HS-27A (cell line): ENCODE results near the gene DCDC2C.

Experiments used
- DNase-seq: peaks from one replicate; pipeline ENCODE4 v3.0.0-alpha.2; 2012; ENCODE audit warnings: low read depth, missing footprints

DCDC2C gene

GRCh38 chr2:3743951-3744555, 40.7 kb downstream of the DCDC2C start:
- DNase-seq: no peak

- no peak for DNase-seq
Measured at GRCh38 chr2:3745920-3746319, 42.5 kb downstream of the DCDC2C start.

DNA sequence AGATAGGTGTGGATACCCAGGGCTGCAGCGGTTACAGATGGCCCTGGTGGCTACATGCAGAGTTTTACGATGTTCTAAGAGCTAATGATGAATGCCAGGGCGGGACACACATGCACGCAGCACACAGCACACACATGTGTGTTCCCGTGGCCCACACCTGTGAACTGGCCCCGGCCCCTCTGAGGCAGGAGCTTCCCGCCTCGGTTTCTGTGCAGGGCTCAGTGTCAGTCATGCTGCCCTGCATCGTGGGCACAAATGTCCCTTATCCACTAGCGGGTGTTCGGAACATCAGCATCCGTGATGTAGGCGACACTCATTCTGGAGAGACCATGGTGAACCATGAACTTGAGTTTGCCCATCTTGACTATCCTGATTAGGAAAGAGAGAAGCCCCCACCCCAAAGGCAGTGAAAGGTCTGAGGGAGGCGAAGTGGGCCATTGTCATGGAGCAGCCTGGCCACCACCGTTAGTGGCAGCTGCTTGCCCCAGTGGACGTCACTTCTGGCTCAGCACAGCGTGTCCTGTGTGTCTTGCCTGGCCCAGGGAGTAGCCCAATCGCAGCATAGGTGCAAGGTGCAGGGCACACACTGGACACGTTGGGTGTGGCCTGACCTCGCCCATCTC, 43.8 kb downstream of the DCDC2C start:
- no peak for DNase-seq

GRCh38 chr2:3747826-3748225, 44.5 kb downstream of the DCDC2C start:
- no peak for DNase-seq

DNA sequence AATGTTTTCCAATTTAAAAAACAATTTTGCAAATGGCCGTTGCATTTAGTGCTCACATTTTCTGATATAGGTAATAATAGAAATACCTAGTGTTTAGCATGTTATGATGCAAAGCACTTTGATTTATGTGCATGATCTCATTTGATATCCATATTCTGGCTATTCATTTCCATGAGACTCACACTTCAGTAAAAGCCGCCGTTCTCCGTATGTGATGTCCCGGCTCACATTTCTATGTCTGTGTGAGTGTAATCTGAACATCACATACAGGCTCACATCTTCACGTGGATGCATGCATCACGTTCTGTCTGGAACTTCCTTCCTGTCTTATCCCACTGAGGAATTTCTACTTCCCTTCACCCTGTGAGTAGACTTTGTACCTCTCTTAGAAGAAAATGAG, 45.8 kb downstream of the DCDC2C start:
- DNase-seq: no peak

- DNase-seq: no peak
Measured at GRCh38 chr2:3751251-3751650, 47.9 kb downstream of the DCDC2C start.

DNA sequence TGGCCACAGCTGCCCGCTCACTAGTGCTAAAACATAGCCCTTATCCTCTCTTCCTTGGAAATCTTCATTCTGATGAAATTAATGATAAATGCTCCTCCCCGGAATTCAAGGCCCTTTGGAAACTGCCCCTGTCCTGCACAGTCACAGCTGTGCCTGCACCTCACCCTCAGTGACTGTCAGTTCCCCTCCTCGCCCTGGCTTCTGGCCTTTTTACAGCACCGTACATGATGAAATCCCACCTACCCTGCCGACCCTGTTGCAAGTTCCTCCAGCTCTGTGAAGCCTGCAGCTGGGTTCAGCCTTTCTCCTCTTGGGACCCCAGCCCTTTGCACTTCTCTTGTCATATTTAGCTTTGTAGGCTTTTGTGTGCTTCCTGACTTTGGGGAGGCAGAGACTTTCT, 48.4 kb downstream of the DCDC2C start:
- no peak for DNase-seq

- DNase-seq: no peak
Measured at GRCh38 chr2:3752376-3752775, 49.0 kb downstream of the DCDC2C start.

- DNase-seq: no peak
Measured at GRCh38 chr2:3753561-3753960, 50.2 kb downstream of the DCDC2C start.

GRCh38 chr2:3754280-3754679, 50.9 kb downstream of the DCDC2C start:
- DNase-seq: no peak

DNA sequence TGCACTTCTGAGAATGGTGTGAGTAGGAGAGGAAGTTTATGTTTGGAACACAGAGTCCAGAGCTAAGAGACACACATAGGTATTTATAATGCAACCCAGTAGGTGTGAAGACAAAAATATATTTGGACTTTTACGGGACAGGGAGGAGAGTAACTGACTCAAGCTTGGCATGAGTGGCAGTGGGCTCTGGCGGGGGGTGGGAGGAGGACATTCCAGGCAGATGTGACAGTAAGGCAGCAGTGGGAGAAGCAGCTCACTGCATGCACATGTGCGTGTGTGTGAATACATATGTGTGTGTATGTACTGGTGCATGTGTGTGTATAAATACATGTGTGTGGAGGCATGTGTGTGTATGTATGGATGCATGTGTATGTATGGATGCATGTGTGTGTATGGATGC, 51.4 kb downstream of the DCDC2C start:
- no peak for DNase-seq

DNA sequence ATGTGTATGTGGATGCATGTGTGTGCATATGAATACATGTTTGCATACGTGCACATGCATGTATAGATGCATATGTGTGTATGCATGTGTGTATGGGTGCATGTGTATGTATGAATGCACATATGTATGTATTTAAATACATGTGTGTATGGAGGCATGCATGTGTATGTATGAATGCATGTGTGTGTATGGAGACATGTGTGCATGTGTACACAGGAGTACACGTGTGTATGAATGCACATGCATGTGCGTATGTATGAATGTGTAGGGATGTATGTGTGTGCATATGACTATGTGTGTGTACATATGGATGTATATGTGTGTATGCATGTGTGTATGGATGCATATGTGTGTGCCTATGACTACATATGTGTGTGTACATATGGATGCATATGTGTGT, 51.9 kb downstream of the DCDC2C start:
- no peak for DNase-seq

GRCh38 chr2:3756306-3756705, 52.9 kb downstream of the DCDC2C start:
- no peak for DNase-seq

- no peak for DNase-seq
Measured at GRCh38 chr2:3758906-3759305, 55.5 kb downstream of the DCDC2C start.

- no peak for DNase-seq
Measured at GRCh38 chr2:3759331-3759730, 56.0 kb downstream of the DCDC2C start.

DNA sequence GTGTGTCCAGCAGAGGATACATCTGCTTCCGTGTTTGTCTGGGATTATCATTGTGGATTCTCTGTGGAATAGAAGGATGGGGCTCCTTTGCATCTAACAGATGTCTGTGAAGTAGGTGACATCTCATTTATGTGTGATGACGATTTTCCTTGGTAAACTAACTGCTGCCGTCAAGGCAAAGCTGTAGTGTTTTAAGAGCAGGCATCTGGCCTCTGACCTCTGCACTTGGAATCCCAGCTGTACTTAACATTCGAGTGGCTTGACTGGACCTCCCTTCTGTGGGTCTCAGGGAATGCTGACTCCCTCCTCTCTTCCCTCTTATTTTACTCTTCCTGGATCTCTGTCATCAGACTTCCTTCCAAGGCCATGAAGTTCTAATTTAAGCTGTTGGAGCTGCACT, 56.4 kb downstream of the DCDC2C start:
- DNase-seq: no peak

- DNase-seq: no peak
Measured at GRCh38 chr2:3761272-3761671, 57.9 kb downstream of the DCDC2C start.

GRCh38 chr2:3762771-3763447, 59.5 kb downstream of the DCDC2C start:
- DNase-seq: no peak

DNA sequence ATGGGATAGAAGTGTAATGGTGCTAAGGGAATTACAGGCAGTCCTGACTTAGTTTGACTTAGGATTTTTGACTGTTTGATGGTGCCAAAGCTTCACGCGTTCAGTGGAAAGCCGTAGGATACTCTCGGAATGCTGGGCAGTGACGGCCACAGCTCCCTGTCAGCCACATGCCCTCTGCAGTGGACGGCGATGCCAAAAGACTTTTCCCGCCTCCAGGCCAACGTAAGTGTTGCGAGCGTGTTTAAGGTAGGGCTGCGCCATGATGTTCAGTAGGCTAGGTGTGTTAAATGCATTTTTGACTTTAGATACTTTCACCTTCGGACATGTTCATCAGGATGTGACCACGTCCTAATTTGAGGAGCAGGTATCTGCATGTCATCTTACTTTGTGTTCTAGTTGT, 63.4 kb downstream of the DCDC2C start:
- no peak for DNase-seq

DNA sequence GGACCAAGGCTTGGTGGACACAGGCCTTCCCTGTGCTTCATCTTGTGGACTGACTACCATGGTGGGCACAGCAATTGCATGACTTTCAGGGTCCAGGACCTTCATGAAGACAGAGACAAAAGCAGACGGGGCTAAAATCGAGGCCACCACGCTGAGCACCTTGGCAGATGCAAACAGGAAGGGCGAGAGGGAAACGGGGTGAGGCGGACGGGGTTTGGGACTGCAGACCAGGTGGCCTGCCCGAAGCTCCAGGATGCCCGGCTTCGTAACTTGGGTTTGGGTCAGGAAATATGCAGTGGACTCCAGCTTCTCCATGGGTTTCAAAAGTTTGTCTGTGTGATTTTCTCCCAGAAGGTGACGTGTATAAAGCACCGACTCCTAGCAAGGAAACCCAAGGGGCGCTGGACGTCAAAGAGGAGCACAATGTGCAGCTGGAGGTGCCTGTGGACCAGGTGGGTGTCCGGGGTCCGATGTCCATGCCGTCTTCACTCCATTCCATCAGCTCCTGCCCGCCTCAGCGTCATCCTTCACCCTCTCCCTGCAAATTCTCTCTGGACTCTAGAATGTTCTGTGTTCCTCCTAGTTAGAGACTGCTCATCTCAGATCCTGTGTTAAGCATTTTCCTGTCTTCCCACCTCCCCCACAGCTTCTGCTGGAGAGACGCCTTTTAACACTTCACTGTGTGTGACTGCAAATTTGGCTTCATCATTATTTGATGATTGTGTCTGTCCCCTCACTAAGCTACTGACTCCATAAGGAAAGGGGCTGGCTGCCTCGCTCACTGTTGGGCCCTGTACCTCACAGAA, 65.8 kb downstream of the DCDC2C start:
- DNase-seq: no peak

DNA sequence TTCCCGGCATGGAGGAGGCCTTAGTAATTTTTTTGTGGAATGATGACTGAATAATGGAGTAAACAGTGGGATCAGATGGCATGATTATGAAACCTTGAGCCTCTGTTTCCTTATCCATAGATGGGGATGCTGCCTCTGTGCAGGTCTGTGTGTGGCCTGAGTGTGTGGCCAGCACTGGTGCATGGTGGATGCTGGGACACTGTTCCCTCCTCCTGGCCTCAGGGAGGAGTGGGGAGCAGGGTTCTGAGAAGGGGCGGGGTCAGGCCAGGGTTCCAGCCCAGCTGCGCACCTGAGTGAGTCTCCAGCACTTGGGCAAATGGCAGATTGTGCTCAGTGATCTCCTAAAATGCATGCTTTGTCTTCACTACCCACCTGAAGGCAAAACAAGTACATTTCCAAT, 66.4 kb downstream of the DCDC2C start:
- no peak for DNase-seq

GRCh38 chr2:3770724-3771415, 67.5 kb downstream of the DCDC2C start:
- no peak for DNase-seq
